Activated T-cell treated with anti-CD3 and anti-CD28 coated beads, Interleukin-2, amount 50 U/mL, for 72 hours (primary cell): ENCODE results near the gene SLC30A1. TPM values are rescaled to one million over a fixed set of nuclear protein-coding genes. Genes with fewer than 3 reads are reported as not detected.

Experiments
- ATAC-seq, 2 donors: fragments of 150-1000 bp; cut with Tn5 transposase; replicated peaks in 1 of 2; 2 replicates each; pipeline ENCODE4 v1.10.0; 2021; ENCODE audit warnings: moderate library complexity in 2 of 2, mild to moderate bottlenecking in 1 of 2
- DNase-seq, 2 donors: peaks; one replicate each; pipeline ENCODE4 v3.0.0; 2021 to 2022; ENCODE audit warnings: mixed read lengths in 1 of 2
- H3K27ac Mint-ChIP-seq: one replicate; pipeline ENCODE4 v1.8.0; 2022; ENCODE audit warnings: mild to moderate bottlenecking, moderate library complexity, mixed read lengths
- H3K27me3 Mint-ChIP-seq: one replicate; pipeline ENCODE4 v1.8.0; 2022; ENCODE audit warnings: low read depth, mixed read lengths
- H3K36me3 Mint-ChIP-seq, 2 donors: one replicate each; pipeline ENCODE4 v1.8.0; 2022; ENCODE audit warnings: mixed read lengths in 2 of 2, mild to moderate bottlenecking in 1 of 2; ENCODE audit not compliant: insufficient read depth in 2 of 2
- H3K4me1 Mint-ChIP-seq: one replicate; pipeline ENCODE4 v1.8.0; 2022; ENCODE audit warnings: low read depth, mixed read lengths
- H3K4me3 Mint-ChIP-seq, 2 donors: one replicate each; pipeline ENCODE4 v1.8.0; 2022; ENCODE audit warnings: mild to moderate bottlenecking in 2 of 2, mixed read lengths in 2 of 2, moderate library complexity in 2 of 2
- H3K9me3 Mint-ChIP-seq, 2 donors: one replicate each; pipeline ENCODE4 v1.8.0; 2022; ENCODE audit warnings: mixed read lengths in 2 of 2
- total RNA-seq, 2 donors: library from RNA; stranded (reverse); gene quantifications; one replicate each; pipeline ENCODE4 v1.2.3, GENCODE V29; 2022

The SLC30A1 gene
- total RNA-seq, 2 donors from 2014 or later = 8.0 to 8.6 TPM

GRCh38 chr1:211613951-211614350 is 35.0 kb upstream of the SLC30A1 start:
- Mint-ChIP-seq H3K36me3 (no peaks in the 10 kb centered on the region), H3K4me1 (no peaks in the 10 kb centered on the region), H3K27me3 (no peaks in the 10 kb centered on the region), H3K9me3 (no peaks in the 10 kb centered on the region), H3K4me3 (no peak overlapping the region), H3K27ac (no peak overlapping the region)
- no peak for ATAC-seq
- no peak for DNase-seq

GRCh38 chr1:211613108-211613947 is 34.4 kb upstream of the SLC30A1 start:
- H3K4me3 Mint-ChIP-seq = no peak overlapping the region
- no peaks in the 10 kb centered on the region for H3K9me3 Mint-ChIP-seq
- H3K36me3 Mint-ChIP-seq = no peaks in the 10 kb centered on the region
- ATAC-seq = no peak
- no peaks in the 10 kb centered on the region for H3K4me1 Mint-ChIP-seq
- H3K27me3 Mint-ChIP-seq = no peaks in the 10 kb centered on the region
- DNase-seq = no peak
- H3K27ac Mint-ChIP-seq = no peak overlapping the region

- no peak for ATAC-seq
- Mint-ChIP-seq H3K27ac (no peak overlapping the region), H3K36me3 (no peaks in the 10 kb centered on the region), H3K9me3 (no peaks in the 10 kb centered on the region), H3K27me3 (no peaks in the 10 kb centered on the region), H3K4me1 (peaks cover 2% of the 10 kb centered on the region), H3K4me3 (no peak overlapping the region)
- no peak for DNase-seq
Observed at GRCh38 chr1:211612786-211613107, 33.8 kb upstream of the SLC30A1 start.

GRCh38 chr1:211611818-211612217 is 32.9 kb upstream of the SLC30A1 start:
- ATAC-seq (no peak), DNase-seq (no peak)
- H3K4me3 Mint-ChIP-seq = no peak overlapping the region
- no peaks in the 10 kb centered on the region for H3K9me3 Mint-ChIP-seq
- H3K27ac Mint-ChIP-seq = no peak overlapping the region
- H3K4me1 Mint-ChIP-seq = peaks cover 11% of the 10 kb centered on the region
- H3K27me3 Mint-ChIP-seq = no peaks in the 10 kb centered on the region
- no peaks in the 10 kb centered on the region for H3K36me3 Mint-ChIP-seq

- DNase-seq (no peak), ATAC-seq (no peak)
- Mint-ChIP-seq H3K36me3 (no peaks in the 10 kb centered on the region), H3K27me3 (no peaks in the 10 kb centered on the region), H3K4me1 (peaks cover 20% of the 10 kb centered on the region), H3K4me3 (no peak overlapping the region), H3K27ac (no peak overlapping the region), H3K9me3 (no peaks in the 10 kb centered on the region)
Observed at GRCh38 chr1:211610779-211611556, 32.0 kb upstream of the SLC30A1 start.

GRCh38 chr1:211609120-211610024 is 30.4 kb upstream of the SLC30A1 start:
- H3K27ac Mint-ChIP-seq = no peak overlapping the region
- H3K9me3 Mint-ChIP-seq = no peaks in the 10 kb centered on the region
- no peak for ATAC-seq
- H3K4me3 Mint-ChIP-seq = no peak overlapping the region
- H3K27me3 Mint-ChIP-seq = no peaks in the 10 kb centered on the region
- no peak for DNase-seq
- no peaks in the 10 kb centered on the region for H3K36me3 Mint-ChIP-seq
- peaks cover 25% of the 10 kb centered on the region for H3K4me1 Mint-ChIP-seq

- Mint-ChIP-seq H3K27ac (peak overlapping the region; percentile 8), H3K9me3 (no peaks in the 10 kb centered on the region), H3K4me3 (peak overlapping the region in 1 of 2 donors; percentile 10), H3K36me3 (no peaks in the 10 kb centered on the region), H3K27me3 (no peaks in the 10 kb centered on the region), H3K4me1 (peaks cover 25% of the 10 kb centered on the region)
- no peak for DNase-seq
- no peak for ATAC-seq
Observed at GRCh38 chr1:211607754-211608473, 29.0 kb upstream of the SLC30A1 start.

- Mint-ChIP-seq H3K27ac (peak overlapping the region; percentile 89), H3K9me3 (no peaks in the 10 kb centered on the region), H3K36me3 (no peaks in the 10 kb centered on the region), H3K4me3 (peak overlapping the region; percentile 80 to 92), H3K27me3 (no peaks in the 10 kb centered on the region), H3K4me1 (peaks cover 25% of the 10 kb centered on the region)
- peak; percentile 65 to 81 for ATAC-seq
- DNase-seq = peak; percentile 20 to 38
Observed at GRCh38 chr1:211606914-211607753, 28.2 kb upstream of the SLC30A1 start.

- H3K4me1 Mint-ChIP-seq = peaks cover 25% of the 10 kb centered on the region
- H3K4me3 Mint-ChIP-seq = peak overlapping the region; percentile 80 to 92
- no peaks in the 10 kb centered on the region for H3K9me3 Mint-ChIP-seq
- peak; percentile 16 to 40 for DNase-seq
- ATAC-seq = peak; percentile 64 to 93
- no peaks in the 10 kb centered on the region for H3K27me3 Mint-ChIP-seq
- H3K27ac Mint-ChIP-seq = peak overlapping the region; percentile 89
- no peaks in the 10 kb centered on the region for H3K36me3 Mint-ChIP-seq
Observed at GRCh38 chr1:211606332-211606913, 27.5 kb upstream of the SLC30A1 start.

GRCh38 chr1:211605603-211606331 is 26.8 kb upstream of the SLC30A1 start:
- Mint-ChIP-seq H3K4me1 (peaks cover 25% of the 10 kb centered on the region), H3K36me3 (no peaks in the 10 kb centered on the region), H3K9me3 (no peaks in the 10 kb centered on the region), H3K27me3 (no peaks in the 10 kb centered on the region), H3K27ac (no peak overlapping the region), H3K4me3 (peak overlapping the region; percentile 80 to 92)
- DNase-seq (no peak), ATAC-seq (no peak)

- H3K9me3 Mint-ChIP-seq = no peaks in the 10 kb centered on the region
- no peak overlapping the region for H3K4me3 Mint-ChIP-seq
- H3K27ac Mint-ChIP-seq = no peak overlapping the region
- ATAC-seq (no peak), DNase-seq (no peak)
- no peaks in the 10 kb centered on the region for H3K36me3 Mint-ChIP-seq
- H3K4me1 Mint-ChIP-seq = peaks cover 25% of the 10 kb centered on the region
- no peaks in the 10 kb centered on the region for H3K27me3 Mint-ChIP-seq
Observed at GRCh38 chr1:211605034-211605433, 26.1 kb upstream of the SLC30A1 start.
